ENCODE results near the gene FIZ1.

FIZ1 gene

DNA sequence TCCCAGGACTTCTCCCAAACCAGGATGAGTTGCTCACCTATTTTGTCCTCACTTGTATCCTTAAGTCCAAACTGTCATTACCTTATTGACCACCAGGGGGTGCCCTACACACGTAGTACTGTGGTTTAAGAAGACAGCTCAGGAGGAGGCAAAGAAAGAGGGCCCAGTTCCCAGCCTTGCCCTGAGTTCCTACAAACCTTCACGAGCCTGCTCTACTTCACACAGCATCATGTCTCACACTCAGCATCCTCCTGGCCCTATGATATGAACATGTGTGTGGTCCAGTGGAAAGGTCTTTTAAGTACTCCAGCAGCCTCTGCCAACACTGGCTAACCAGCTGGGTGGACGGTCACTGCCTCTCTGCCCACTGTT lies 33.1 kb upstream of the FIZ1 start:
- Histone ChIP-seq H3K36me3 (ENCODE audit: control insufficient read depth, insufficient read depth, low read length) (no peaks in the 10 kb centered on the region), H3K4me1 (ENCODE audit: control insufficient read depth, insufficient read depth, low read length) (peaks cover 6% of the 10 kb centered on the region), H3K9ac (ENCODE audit: low read depth, low read length) (no peak overlapping the region), H3K27me3 (ENCODE audit: control insufficient read depth, insufficient read depth, low read length) (no peaks in the 10 kb centered on the region), H3K9me3 (ENCODE audit: control insufficient read depth, insufficient read depth, low read length) (no peaks in the 10 kb centered on the region), H3K4me3 (ENCODE audit: low read depth, low read length) (no peak overlapping the region), H3K27ac (ENCODE audit: low read depth, low read length) (no peak overlapping the region)

DNA sequence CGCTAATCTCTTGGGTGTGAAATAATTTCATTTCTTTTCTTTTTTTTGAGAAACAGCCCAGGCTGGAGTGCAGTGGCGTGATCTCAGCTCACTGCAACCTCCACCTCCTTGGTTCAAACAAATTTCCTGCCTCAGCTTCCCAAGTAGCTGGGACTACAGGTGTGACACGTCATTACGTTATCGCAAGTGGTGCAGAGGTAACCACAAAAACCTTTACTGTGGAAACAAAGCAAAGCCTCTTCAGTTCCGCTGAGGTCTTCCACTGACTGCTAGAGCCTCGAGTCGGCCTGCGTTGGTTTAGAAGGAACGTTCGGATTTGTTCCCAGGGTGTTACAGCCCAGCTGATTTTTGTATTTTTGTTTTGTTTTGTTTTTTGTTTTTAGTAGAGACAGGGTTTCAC lies 27.0 kb upstream of the FIZ1 start:
- Histone ChIP-seq H3K27ac (ENCODE audit: low read depth, low read length) (no peak overlapping the region), H3K27me3 (ENCODE audit: control insufficient read depth, insufficient read depth, low read length) (no peaks in the 10 kb centered on the region), H3K9ac (ENCODE audit: low read depth, low read length) (no peak overlapping the region), H3K9me3 (ENCODE audit: control insufficient read depth, insufficient read depth, low read length) (no peaks in the 10 kb centered on the region), H3K36me3 (ENCODE audit: control insufficient read depth, insufficient read depth, low read length) (peaks cover 4% of the 10 kb centered on the region; the same call in 1 of the 2 replicates), H3K4me1 (ENCODE audit: control insufficient read depth, insufficient read depth, low read length) (no peaks in the 10 kb centered on the region), H3K4me3 (ENCODE audit: low read depth, low read length) (no peak overlapping the region)

- Histone ChIP-seq H3K27me3 (ENCODE audit: control insufficient read depth, insufficient read depth, low read length) (no peaks in the 10 kb centered on the region), H3K4me1 (ENCODE audit: control insufficient read depth, insufficient read depth, low read length) (no peaks in the 10 kb centered on the region), H3K36me3 (ENCODE audit: control insufficient read depth, insufficient read depth, low read length) (peaks cover 13% of the 10 kb centered on the region), H3K9me3 (ENCODE audit: control insufficient read depth, insufficient read depth, low read length) (no peaks in the 10 kb centered on the region), H3K9ac (ENCODE audit: low read depth, low read length) (no peak overlapping the region), H3K27ac (ENCODE audit: low read depth, low read length) (peak overlapping the region; percentile 98), H3K4me3 (ENCODE audit: low read depth, low read length) (peak overlapping the region; percentile 69)
These were observed 25.6 kb upstream of the FIZ1 start for GRCh38 chr19:55625004-55625326.

GRCh38 chr19:55624109-55625003 lies 25.0 kb upstream of the FIZ1 start, which contains the start of gene ZNF784:
ZNF784 (minus strand) TSS chr19:55624566; CDS start chr19:55624561, 5 bp downstream.
- no peaks in the 10 kb centered on the region for H3K27me3 ChIP-seq (ENCODE audit: control insufficient read depth, insufficient read depth, low read length)
- no peak within 1 kb of the TSS for H3K9ac ChIP-seq (ENCODE audit: low read depth, low read length)
- H3K27ac ChIP-seq (ENCODE audit: low read depth, low read length): peak within 1 kb of the TSS; percentile 98
- H3K36me3 ChIP-seq (ENCODE audit: control insufficient read depth, insufficient read depth, low read length): peaks cover 13% of the 10 kb centered on the region
- no peaks in the 10 kb centered on the region for H3K9me3 ChIP-seq (ENCODE audit: control insufficient read depth, insufficient read depth, low read length)
- H3K4me3 ChIP-seq (ENCODE audit: low read depth, low read length): peak within 1 kb of the TSS; percentile 69
- no peaks in the 10 kb centered on the region for H3K4me1 ChIP-seq (ENCODE audit: control insufficient read depth, insufficient read depth, low read length)

DNA sequence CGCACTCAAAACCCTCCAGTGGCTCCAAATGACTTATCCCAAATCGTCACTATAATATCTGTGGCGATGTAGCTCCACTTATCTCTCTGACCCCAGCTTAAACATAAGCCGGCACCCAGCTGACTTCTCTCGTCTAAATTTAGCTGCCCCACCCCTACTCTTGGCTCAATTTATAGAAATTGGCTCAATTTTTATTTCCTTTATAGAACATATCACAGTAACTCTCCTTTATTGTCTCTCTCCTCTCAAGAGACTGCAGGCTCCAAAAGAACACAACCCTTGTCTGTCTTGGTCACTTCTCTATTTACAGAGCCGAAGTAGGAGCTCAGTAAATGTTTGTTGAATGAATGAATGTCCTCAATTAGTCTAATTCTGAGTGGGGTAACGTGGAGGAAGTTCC lies 24.2 kb upstream of the FIZ1 start:
- no peaks in the 10 kb centered on the region for H3K9me3 ChIP-seq (ENCODE audit: control insufficient read depth, insufficient read depth, low read length)
- H3K36me3 ChIP-seq (ENCODE audit: control insufficient read depth, insufficient read depth, low read length): peaks cover 13% of the 10 kb centered on the region
- H3K9ac ChIP-seq (ENCODE audit: low read depth, low read length): no peak overlapping the region
- H3K4me1 ChIP-seq (ENCODE audit: control insufficient read depth, insufficient read depth, low read length): no peaks in the 10 kb centered on the region
- peak overlapping the region; percentile 45 for H3K4me3 ChIP-seq (ENCODE audit: low read depth, low read length)
- H3K27ac ChIP-seq (ENCODE audit: low read depth, low read length): no peak overlapping the region
- no peaks in the 10 kb centered on the region for H3K27me3 ChIP-seq (ENCODE audit: control insufficient read depth, insufficient read depth, low read length)

- H3K36me3 ChIP-seq (ENCODE audit: control insufficient read depth, insufficient read depth, low read length): peaks cover 13% of the 10 kb centered on the region
- no peaks in the 10 kb centered on the region for H3K27me3 ChIP-seq (ENCODE audit: control insufficient read depth, insufficient read depth, low read length)
- no peak overlapping the region for H3K9ac ChIP-seq (ENCODE audit: low read depth, low read length)
- no peak overlapping the region for H3K4me3 ChIP-seq (ENCODE audit: low read depth, low read length)
- H3K4me1 ChIP-seq (ENCODE audit: control insufficient read depth, insufficient read depth, low read length): no peaks in the 10 kb centered on the region
- H3K9me3 ChIP-seq (ENCODE audit: control insufficient read depth, insufficient read depth, low read length): no peaks in the 10 kb centered on the region
- H3K27ac ChIP-seq (ENCODE audit: low read depth, low read length): no peak overlapping the region
These were observed 23.8 kb upstream of the FIZ1 start for GRCh38 chr19:55623130-55623529.

- Histone ChIP-seq H3K9me3 (ENCODE audit: control insufficient read depth, insufficient read depth, low read length) (no peaks in the 10 kb centered on the region), H3K4me1 (ENCODE audit: control insufficient read depth, insufficient read depth, low read length) (no peaks in the 10 kb centered on the region), H3K9ac (ENCODE audit: low read depth, low read length) (no peak overlapping the region), H3K27me3 (ENCODE audit: control insufficient read depth, insufficient read depth, low read length) (no peaks in the 10 kb centered on the region), H3K36me3 (ENCODE audit: control insufficient read depth, insufficient read depth, low read length) (peaks cover 16% of the 10 kb centered on the region), H3K4me3 (ENCODE audit: low read depth, low read length) (no peak overlapping the region), H3K27ac (ENCODE audit: low read depth, low read length) (no peak overlapping the region)
These were observed 23.1 kb upstream of the FIZ1 start for GRCh38 chr19:55622242-55622969.

DNA sequence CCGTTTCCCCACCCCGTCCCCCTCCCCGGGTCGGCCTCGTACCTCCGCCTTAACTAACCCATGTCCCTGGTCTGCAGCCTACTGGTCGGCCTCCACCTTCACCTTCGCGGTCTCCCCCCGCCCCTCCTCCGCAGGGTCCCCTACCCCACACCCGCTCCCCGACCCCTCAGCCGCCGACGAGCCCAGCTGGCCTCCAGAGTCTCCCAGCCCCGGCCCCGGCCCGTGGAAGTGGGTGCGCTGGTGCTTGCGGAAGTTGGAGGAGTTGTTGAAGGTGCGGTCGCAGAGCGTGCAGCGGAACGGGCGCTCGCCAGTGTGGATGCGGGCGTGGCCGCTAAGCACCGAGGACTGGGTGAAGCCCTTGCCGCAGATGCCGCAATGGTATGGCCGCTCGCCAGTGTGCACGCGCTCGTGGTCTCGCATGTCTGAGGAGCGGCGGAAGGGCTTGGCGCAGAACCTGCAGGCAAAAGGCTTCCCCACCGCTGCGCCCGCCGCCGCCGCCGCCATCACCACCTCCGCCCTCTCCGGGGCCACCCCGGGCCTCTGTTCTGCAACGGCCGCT lies 22.4 kb upstream of the FIZ1 start:
- Histone ChIP-seq H3K36me3 (ENCODE audit: control insufficient read depth, insufficient read depth, low read length) (peaks cover 21% of the 10 kb centered on the region), H3K4me3 (ENCODE audit: low read depth, low read length) (no peak overlapping the region), H3K4me1 (ENCODE audit: control insufficient read depth, insufficient read depth, low read length) (no peaks in the 10 kb centered on the region), H3K9ac (ENCODE audit: low read depth, low read length) (no peak overlapping the region), H3K9me3 (ENCODE audit: control insufficient read depth, insufficient read depth, low read length) (no peaks in the 10 kb centered on the region), H3K27me3 (ENCODE audit: control insufficient read depth, insufficient read depth, low read length) (no peaks in the 10 kb centered on the region), H3K27ac (ENCODE audit: low read depth, low read length) (no peak overlapping the region)

DNA sequence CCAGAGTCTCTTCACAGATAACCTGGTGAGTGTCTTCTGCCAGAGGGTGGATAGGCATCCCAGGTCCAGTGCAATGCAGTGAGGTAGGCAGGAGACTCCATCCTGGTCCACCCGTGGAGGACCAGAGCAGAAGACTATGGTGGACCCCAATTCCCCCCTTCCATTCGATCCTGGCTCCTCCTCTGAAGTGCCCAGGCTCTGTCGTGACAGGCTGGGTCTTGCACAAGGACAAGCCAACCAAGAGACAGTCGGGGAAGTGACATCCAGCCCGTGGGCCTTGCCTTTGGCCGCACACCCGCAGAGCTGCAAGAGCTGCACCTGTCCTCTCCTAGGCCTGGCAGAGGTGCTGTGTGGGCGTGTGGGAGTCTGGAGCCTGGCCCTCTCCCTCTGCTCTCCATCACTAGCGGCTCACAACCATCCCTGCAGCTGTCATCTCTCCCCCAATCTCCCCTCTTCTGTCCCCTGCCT lies 21.9 kb upstream of the FIZ1 start:
- H3K9ac ChIP-seq (ENCODE audit: low read depth, low read length): no peak overlapping the region
- H3K4me1 ChIP-seq (ENCODE audit: control insufficient read depth, insufficient read depth, low read length): no peaks in the 10 kb centered on the region
- H3K36me3 ChIP-seq (ENCODE audit: control insufficient read depth, insufficient read depth, low read length): peaks cover 26% of the 10 kb centered on the region
- no peak overlapping the region for H3K27ac ChIP-seq (ENCODE audit: low read depth, low read length)
- no peaks in the 10 kb centered on the region for H3K27me3 ChIP-seq (ENCODE audit: control insufficient read depth, insufficient read depth, low read length)
- H3K9me3 ChIP-seq (ENCODE audit: control insufficient read depth, insufficient read depth, low read length): no peaks in the 10 kb centered on the region
- no peak overlapping the region for H3K4me3 ChIP-seq (ENCODE audit: low read depth, low read length)

- Histone ChIP-seq H3K27me3 (ENCODE audit: control insufficient read depth, insufficient read depth, low read length) (no peaks in the 10 kb centered on the region), H3K36me3 (ENCODE audit: control insufficient read depth, insufficient read depth, low read length) (peaks cover 30% of the 10 kb centered on the region), H3K9me3 (ENCODE audit: control insufficient read depth, insufficient read depth, low read length) (no peaks in the 10 kb centered on the region), H3K4me3 (ENCODE audit: low read depth, low read length) (no peak overlapping the region), H3K27ac (ENCODE audit: low read depth, low read length) (no peak overlapping the region), H3K4me1 (ENCODE audit: control insufficient read depth, insufficient read depth, low read length) (no peaks in the 10 kb centered on the region), H3K9ac (ENCODE audit: low read depth, low read length) (no peak overlapping the region)
These were observed 21.3 kb upstream of the FIZ1 start for GRCh38 chr19:55620410-55621204.

All from HUES48 (cell line).